SU-DHL-6 (cell line): ENCODE measurements around the gene SUGCT.

ENCODE experiments used
- CTCF ChIP-seq: fragments of 200-600 bp; sonication (generic); IDR thresholded peaks from one replicate; pipeline ENCODE4 v1.5.1; 2017; ENCODE audit warnings: antibody characterized with exemption, mild to moderate bottlenecking, low read length, moderate library complexity; ENCODE audit not compliant: insufficient read depth, poor library complexity, severe bottlenecking
- EZH2phosphoT487 ChIP-seq: fragments of 200-600 bp; sonication (generic), shearing (Covaris generic); conservative IDR thresholded peaks from 2 replicates; pipeline ENCODE4 v1.6.1; 2018; ENCODE audit warnings: mild to moderate bottlenecking, antibody characterized with exemption, low read length, moderate library complexity, mixed read lengths

- TF ChIP-seq CTCF (no peak), EZH2phosphoT487 (no peak)
Observed at GRCh38 chr7:40700653-40701421, 566.0 kb downstream of the SUGCT start.
